Endodermal cell (in vitro differentiated cells): ENCODE data around the gene SLC6A5. TPM values are rescaled to one million over a fixed set of nuclear protein-coding genes. Genes with fewer than 3 reads are reported as not detected.

Source experiments
- DNase-seq: peaks from one replicate; pipeline ENCODE4 v3.0.0-alpha.2; 2017
- H3K27ac ChIP-seq: 2 replicates; pipeline ENCODE4 v1.5.1; 2013; ENCODE audit warnings: mild to moderate bottlenecking, low read depth, low read length, moderate library complexity
- H3K27me3 ChIP-seq: 2 replicates; pipeline ENCODE4 v1.6.1; 2013; ENCODE audit warnings: mild to moderate bottlenecking, low read length, moderate library complexity; ENCODE audit not compliant: insufficient read depth, control insufficient read depth, poor library complexity, severe bottlenecking
- H3K36me3 ChIP-seq: 2 replicates; pipeline ENCODE4 v1.7.0; 2013; ENCODE audit warnings: mild to moderate bottlenecking, low read length, moderate library complexity; ENCODE audit not compliant: control insufficient read depth, insufficient read depth
- H3K4me1 ChIP-seq: one replicate; pipeline ENCODE4 v1.7.0; 2013; ENCODE audit warnings: low read length; ENCODE audit not compliant: control insufficient read depth, insufficient read depth
- H3K4me3 ChIP-seq: 2 replicates; pipeline ENCODE4 v1.5.1; 2013; ENCODE audit warnings: mild to moderate bottlenecking, low read length, moderate library complexity
- H3K9ac ChIP-seq: 2 replicates; pipeline ENCODE4 v1.6.1; 2013; ENCODE audit warnings: mild to moderate bottlenecking, low read length, moderate library complexity; ENCODE audit not compliant: poor library complexity, severe bottlenecking; ENCODE audit errors: extremely low read depth
- H3K9me3 ChIP-seq: 2 replicates; pipeline ENCODE4 v1.6.1; 2013; ENCODE audit warnings: mild to moderate bottlenecking, low read length, moderate library complexity; ENCODE audit not compliant: control insufficient read depth
- H3K27ac Mint-ChIP-seq: 2 replicates; pipeline ENCODE4 v1.8.0; 2020; ENCODE audit warnings: mixed read lengths
- H3K27me3 Mint-ChIP-seq: 2 replicates; pipeline ENCODE4 v1.8.0; 2021; ENCODE audit warnings: mild to moderate bottlenecking, mixed read lengths; ENCODE audit not compliant: insufficient read depth
- H3K36me3 Mint-ChIP-seq: 2 replicates; pipeline ENCODE4 v1.8.0; 2020; ENCODE audit warnings: low read depth, mixed read lengths
- H3K4me1 Mint-ChIP-seq: 2 replicates; pipeline ENCODE4 v1.8.0; 2020; ENCODE audit warnings: mixed read lengths
- H3K4me3 Mint-ChIP-seq: 2 replicates; pipeline ENCODE4 v1.8.0; 2020; ENCODE audit warnings: mild to moderate bottlenecking, moderate library complexity, mixed read lengths
- H3K9me3 Mint-ChIP-seq: 2 replicates; pipeline ENCODE4 v1.8.0; 2020; ENCODE audit warnings: mild to moderate bottlenecking, mixed read lengths
- CTCF ChIP-seq: fragments of 200-600 bp; sonication (generic); conservative IDR thresholded peaks from 2 replicates; pipeline ENCODE4 v1.5.0; 2021; ENCODE audit warnings: antibody characterized with exemption, mild to moderate bottlenecking
- WGBS, 2 experiments: methylation state at CpG; one replicate each; pipeline versions ENCODE4 v1.1.5 to v1.1.7; 2013; ENCODE audit warnings: missing lambda C conversion rate in 2 of 2, mixed read lengths in 1 of 2; ENCODE audit not compliant: insufficient coverage in 1 of 2, insufficient read length in 1 of 2; 5-methylcytosine and 5-hydroxymethylcytosine counted together
- total RNA-seq, 2 donors: library from RNA; stranded (reverse); fragmentation: NEBNext Ultra II Directional in 1 of 2; extraction: Animal tissue kit (Norgen Biotek cat#: 25700) in 1 of 2; gene quantifications; 2 replicates in 1 of 2; 3 replicates in 1 of 2; pipeline ENCODE4 v1.2.1, GENCODE V29; 2021

SLC6A5 gene
- total RNA-seq, 2 donors from 2014 or later, result not detected

- H3K9ac ChIP-seq, result no peak overlapping the region
- H3K4me1 Mint-ChIP-seq, result peaks cover 6% of the 10 kb centered on the region
- H3K36me3 ChIP-seq, result no peaks in the 10 kb centered on the region
- peak; percentile 86 for DNase-seq
- no peak overlapping the region for H3K27ac ChIP-seq
- H3K4me3 Mint-ChIP-seq, result peak overlapping the region; percentile 42
- H3K9me3 Mint-ChIP-seq, result no peaks in the 10 kb centered on the region
- peaks cover 85% of the 10 kb centered on the region for H3K27me3 ChIP-seq
- WGBS, 2 experiments, result 33 to 39% methylated on average over 35 to 57 of the region's 57 CpGs
- TF ChIP-seq CTCF, result no peak
- H3K4me3 ChIP-seq, result no peak overlapping the region
- no peaks in the 10 kb centered on the region for H3K9me3 ChIP-seq
- H3K27me3 Mint-ChIP-seq, result peaks cover 83% of the 10 kb centered on the region
- peaks cover 2% of the 10 kb centered on the region for H3K4me1 ChIP-seq
- H3K36me3 Mint-ChIP-seq, result no peaks in the 10 kb centered on the region
- H3K27ac Mint-ChIP-seq, result no peak overlapping the region
Observed at GRCh38 chr11:20596205-20597153, 2.9 kb upstream of the SLC6A5 start.

- WGBS, 2 experiments, result 7 to 8% methylated on average over 12 to 41 of the region's 41 CpGs
- peak; percentile 72 for DNase-seq
- Mint-ChIP-seq H3K4me1 (peaks cover 6% of the 10 kb centered on the region), H3K27ac (no peak overlapping the region), H3K4me3 (peak overlapping the region; percentile 42), H3K9me3 (no peaks in the 10 kb centered on the region), H3K27me3 (peaks cover 90% of the 10 kb centered on the region), H3K36me3 (no peaks in the 10 kb centered on the region)
- Histone ChIP-seq H3K4me3 (no peak overlapping the region), H3K4me1 (peaks cover 2% of the 10 kb centered on the region), H3K27me3 (peaks cover 93% of the 10 kb centered on the region), H3K9me3 (no peaks in the 10 kb centered on the region), H3K9ac (no peak overlapping the region), H3K27ac (no peak overlapping the region), H3K36me3 (no peaks in the 10 kb centered on the region)
- no peak for TF ChIP-seq CTCF
Observed at GRCh38 chr11:20597154-20597679, 2.2 kb upstream of the SLC6A5 start.

- H3K4me3 Mint-ChIP-seq, result peak overlapping the region; percentile 42
- Histone ChIP-seq H3K4me3 (no peak overlapping the region), H3K27ac (no peak overlapping the region), H3K9ac (no peak overlapping the region), H3K36me3 (no peaks in the 10 kb centered on the region), H3K27me3 (peaks cover 99% of the 10 kb centered on the region), H3K4me1 (peaks cover 2% of the 10 kb centered on the region), H3K9me3 (no peaks in the 10 kb centered on the region)
- no peak overlapping the region for H3K27ac Mint-ChIP-seq
- 5 to 8% methylated on average over 14 to 48 of the region's 48 CpGs for WGBS, 2 experiments
- peaks cover 93% of the 10 kb centered on the region for H3K27me3 Mint-ChIP-seq
- H3K9me3 Mint-ChIP-seq, result no peaks in the 10 kb centered on the region
- TF ChIP-seq CTCF, result no peak
- H3K4me1 Mint-ChIP-seq, result peaks cover 2% of the 10 kb centered on the region
- H3K36me3 Mint-ChIP-seq, result no peaks in the 10 kb centered on the region
- peak; percentile 59 for DNase-seq
Observed at GRCh38 chr11:20597680-20598484, 1.5 kb upstream of the SLC6A5 start.
